WTC11 (cell line): ENCODE data around the gene FEV.
A peak's percentile ranks its signal among the peaks of the same experiment; 100 is the strongest.

Source experiments
- ATF1 ChIP-seq: sonication (generic); formaldehyde crosslinking; IDR thresholded peaks from 2 replicates; pipeline ENCODE4 v1.8.1; 2023; ENCODE audit warnings: mild to moderate bottlenecking, moderate library complexity, missing genetic modification reagents
- ATF6 ChIP-seq: sonication (generic); formaldehyde crosslinking; IDR thresholded peaks from 2 replicates; pipeline ENCODE4 v1.8.1; 2023; ENCODE audit warnings: mild to moderate bottlenecking, missing genetic modification reagents
- CTCF ChIP-seq: fragments of 200-600 bp; IDR thresholded peaks from 2 replicates; pipeline ENCODE4 v1.8.0; 2022; ENCODE audit warnings: antibody characterized with exemption
- FOXJ3 ChIP-seq: sonication (generic); formaldehyde crosslinking; IDR thresholded peaks from 2 replicates; pipeline ENCODE4 v1.9.0; 2021; ENCODE audit warnings: missing genetic modification reagents, mild to moderate bottlenecking, borderline replicate concordance
- NFYB ChIP-seq: sonication (generic); formaldehyde crosslinking; conservative IDR thresholded peaks from 2 replicates; pipeline ENCODE4 v1.8.0; 2022; ENCODE audit warnings: low read depth, missing genetic modification reagents
- SMAD4 ChIP-seq: sonication (generic); formaldehyde crosslinking; IDR thresholded peaks from 2 replicates; pipeline ENCODE4 v1.8.0; 2022; ENCODE audit warnings: mild to moderate bottlenecking, missing genetic modification reagents
- SP1 ChIP-seq: sonication (generic); formaldehyde crosslinking; conservative IDR thresholded peaks from 2 replicates; pipeline ENCODE4 v1.8.1; 2022; ENCODE audit warnings: missing genetic modification reagents
- USF2 ChIP-seq: sonication (generic); formaldehyde crosslinking; IDR thresholded peaks from 2 replicates; pipeline ENCODE4 v1.8.1; 2023; ENCODE audit warnings: mild to moderate bottlenecking, missing genetic modification reagents, moderate library complexity
- TF ChIP-seq, protein P1 (sequence below): sonication (generic); formaldehyde crosslinking; IDR thresholded peaks from 2 replicates; pipeline ENCODE4 v1.8.0; 2022; ENCODE audit warnings: mild to moderate bottlenecking, missing genetic modification reagents

GRCh38 chr2:218999881-219000568 is 15.0 kb upstream of the FEV start:
- TF ChIP-seq NFYB (CRISPR knock-in tag) (no peak), CTCF (no peak), ATF6 (no peak), SP1 (CRISPR knock-in tag) (no peak), ATF1 (CRISPR knock-in tag) (no peak), FOXJ3 (CRISPR knock-in tag) (no peak), SMAD4 (CRISPR knock-in tag) (no peak), USF2 (CRISPR knock-in tag) (no peak)
- TF ChIP-seq, protein P1, sequence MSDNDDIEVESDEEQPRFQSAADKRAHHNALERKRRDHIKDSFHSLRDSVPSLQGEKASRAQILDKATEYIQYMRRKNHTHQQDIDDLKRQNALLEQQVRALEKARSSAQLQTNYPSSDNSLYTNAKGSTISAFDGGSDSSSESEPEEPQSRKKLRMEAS (CRISPR knock-in tag): peak; percentile 52; the same call in 1 of the 2 replicates
